Measurements from ENCODE around the gene TMIE. TPM values are rescaled to one million over a fixed set of nuclear protein-coding genes. Genes with fewer than 3 reads are reported as not detected.

Gene TMIE
- total and polyA plus RNA-seq, 2 of the 13 experiments (the other 11 are each of a cell fraction or from before 2014, with no cell fraction given) = not detected

GRCh38 chr3:46729038-46729437 is 27.8 kb downstream of the TMIE start (continued):
- TF ChIP-seq HINFP (CRISPR knock-in tag; IDR thresholded peaks at IDR 0.05; ENCODE audit: low read depth) (no peak), ZMYM4 (CRISPR knock-in tag; IDR thresholded peaks at IDR 0.05) (no peak), CSRNP2 (CRISPR knock-in tag; conservative IDR thresholded peaks at IDR 0.05; ENCODE audit: low read depth) (no peak), ZNF10 (CRISPR knock-in tag; IDR thresholded peaks at IDR 0.05; ENCODE audit: borderline replicate concordance, low read depth) (no peak), KLF15 (CRISPR knock-in tag; IDR thresholded peaks at IDR 0.05; ENCODE audit: borderline replicate concordance) (no peak)

GRCh38 chr3:46730819-46731218 is 29.6 kb downstream of the TMIE start:
- H3K79me2 ChIP-seq (ENCODE audit: insufficient read depth, low read length) = no peaks in the 10 kb centered on the region
- no peak overlapping the region for H3K27ac ChIP-seq (ENCODE audit: extremely low read length, insufficient read depth, low read length)
- intact Hi-C loops (cut with micrococcal nuclease; ENCODE audit: unreplicated experiment) (no loop called here), in situ Hi-C loops (cut with HindIII; ENCODE audit: extremely low pct_ligation_motif_present, low pct_unique_long_range_greater_than_20kb) (no loop called here)
- DNase-seq (ENCODE audit: low spot score) (no peak), ATAC-seq (no peak), FAIRE-seq (no peak)
- no peaks in the 10 kb centered on the region for H3K4me1 ChIP-seq (ENCODE audit: insufficient read depth, low read length)
- 91% methylated on average over 2 of the region's 2 CpGs for WGBS (ENCODE audit: low lambda C conversion rate)
- no peaks in the 10 kb centered on the region for H4K20me1 ChIP-seq (ENCODE audit: insufficient read depth, low read length)
- H3K4me2 ChIP-seq (ENCODE audit: low read depth, low read length) = no peak overlapping the region
- ChIA-PET POLR2A (no interaction called here), CTCF (ENCODE audit: low intra/inter-chr PET ratio, low total read pairs) (no interaction called here)
- no peaks in the 10 kb centered on the region for H3K36me3 ChIP-seq (replicated peaks in 1 of 2; ENCODE audit: control insufficient read depth in 1 of 2, insufficient read depth in 2 of 2, low read length in 2 of 2)
- H3K4me3 ChIP-seq (replicated peaks in 1 of 3; ENCODE audit: insufficient read depth in 1 of 3, low read depth in 2 of 3, low read length in 3 of 3) = no peak overlapping the region
- H3K27me3 ChIP-seq (ENCODE audit: control insufficient read depth in 1 of 2, insufficient read depth in 2 of 2, low read length in 2 of 2) = peaks cover 3 to 8% of the 10 kb centered on the region in 2 experiments; a peak in 2 of 5 replicates
- TF ChIP-seq ZNF547 (CRISPR knock-in tag; IDR thresholded peaks at IDR 0.05) = no peak
- no peak for TF ChIP-seq SMARCC2 (IDR thresholded peaks at IDR 0.05)
- TF ChIP-seq ZNF709 (CRISPR knock-in tag; IDR thresholded peaks at IDR 0.05) = no peak
- no peak for TF ChIP-seq SNAPC2 (CRISPR knock-in tag; IDR thresholded peaks at IDR 0.05)
- no peak for TF ChIP-seq SNAI1 (CRISPR knock-in tag; IDR thresholded peaks at IDR 0.05; ENCODE audit: borderline replicate concordance)
- no peak for TF ChIP-seq NKX3-1 (CRISPR knock-in tag; IDR thresholded peaks at IDR 0.05)
- TF ChIP-seq ZNF615 (CRISPR knock-in tag; IDR thresholded peaks at IDR 0.05; ENCODE audit: borderline replicate concordance) = no peak
- TF ChIP-seq, protein P1, sequence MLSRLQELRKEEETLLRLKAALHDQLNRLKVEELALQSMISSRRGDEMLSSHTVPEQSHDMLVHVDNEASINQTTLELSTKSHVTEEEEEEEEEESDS (CRISPR knock-in tag; IDR thresholded peaks at IDR 0.05; ENCODE audit: borderline replicate concordance) = no peak
- TF ChIP-seq ZNF557 (CRISPR knock-in tag; IDR thresholded peaks at IDR 0.05) = no peak
- no peak for TF ChIP-seq HINFP (CRISPR knock-in tag; IDR thresholded peaks at IDR 0.05; ENCODE audit: low read depth)
- no peak for TF ChIP-seq ZNF343 (CRISPR knock-in tag; IDR thresholded peaks at IDR 0.05)
- TF ChIP-seq POGZ (CRISPR knock-in tag; IDR thresholded peaks at IDR 0.05) = no peak
- no peak for TF ChIP-seq RFX5 (IDR thresholded peaks at IDR 0.05; ENCODE audit: low read depth, low read length)
- no peak for TF ChIP-seq ISL2 (CRISPR knock-in tag; IDR thresholded peaks at IDR 0.05)
- TF ChIP-seq ZNF382 (CRISPR knock-in tag; IDR thresholded peaks at IDR 0.05; ENCODE audit: borderline replicate concordance) = no peak
- TF ChIP-seq POLR2A (IDR thresholded peaks at IDR 0.05; ENCODE audit: insufficient read depth in 1 of 2, low read depth in 2 of 2, low read length in 2 of 2) = no peak
- TF ChIP-seq ELF1 (CRISPR knock-in tag; IDR thresholded peaks at IDR 0.05) = no peak
- no peak for TF ChIP-seq DNMT1 (CRISPR knock-in tag; IDR thresholded peaks at IDR 0.05)
- TF ChIP-seq RCOR2 (CRISPR knock-in tag; IDR thresholded peaks at IDR 0.05) = no peak
- H2AFZ ChIP-seq (ENCODE audit: low read length) = no peak overlapping the region
- no TSS peak for BruUV-seq (replicated peaks)
- no peaks in the 10 kb centered on the region for H3K9me3 ChIP-seq (ENCODE audit: low read length)
- no peak overlapping the region for H3K9ac ChIP-seq (ENCODE audit: insufficient read depth, low read depth, low read length)
